Measurements from ENCODE around the gene XKR7.
"Not testable (repeated sequence)": the region's sequence is repeated elsewhere in the genome, so short reads cannot be mapped to it uniquely, and the experiment has no call there.

The XKR7 gene

DNA sequence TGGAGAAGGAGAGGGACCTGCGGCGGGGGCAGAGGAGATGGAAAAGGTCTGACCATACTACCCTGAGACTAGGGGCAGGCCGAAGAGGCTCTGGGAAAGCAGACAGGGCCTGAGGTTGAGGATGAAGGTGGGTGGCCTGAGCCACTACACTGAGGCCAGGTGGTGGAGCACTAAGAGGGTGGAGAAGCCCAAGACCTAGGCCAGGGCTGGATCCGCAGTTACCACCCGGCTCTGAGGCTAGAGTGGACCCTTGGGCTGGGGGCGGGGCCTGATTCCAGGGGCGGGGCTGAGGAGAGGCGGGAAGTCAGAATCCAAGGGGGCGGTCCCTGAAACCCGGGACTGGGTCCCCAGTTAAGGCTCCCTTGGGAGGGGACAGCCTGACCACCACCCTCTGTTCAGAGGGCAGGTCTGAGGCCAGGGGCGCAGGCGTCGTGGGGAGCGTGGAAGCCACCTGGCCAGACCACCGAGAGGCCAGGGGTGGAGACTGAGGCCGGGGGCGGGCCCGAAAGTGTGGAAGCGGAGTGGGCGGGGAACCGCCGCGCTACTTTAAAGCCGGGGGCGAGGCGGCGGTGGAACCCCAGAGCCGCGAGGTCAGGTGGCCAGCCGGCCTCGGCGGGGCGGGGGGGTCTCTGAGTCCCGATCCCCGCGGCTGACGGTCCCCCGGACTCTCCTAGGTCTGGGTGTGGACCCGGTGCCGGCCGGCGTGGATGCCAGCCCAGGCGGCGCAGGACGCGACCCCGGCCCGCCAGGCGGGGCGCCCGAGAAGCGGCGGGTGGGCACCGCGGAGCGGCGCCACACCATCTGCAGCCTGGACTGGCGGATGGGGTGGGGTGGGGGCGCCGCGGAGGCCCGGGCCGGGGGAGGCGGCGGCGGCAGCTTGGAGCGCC, 50.6 kb downstream of the XKR7 start:
- DNase-seq = peak; percentile 48

DNA sequence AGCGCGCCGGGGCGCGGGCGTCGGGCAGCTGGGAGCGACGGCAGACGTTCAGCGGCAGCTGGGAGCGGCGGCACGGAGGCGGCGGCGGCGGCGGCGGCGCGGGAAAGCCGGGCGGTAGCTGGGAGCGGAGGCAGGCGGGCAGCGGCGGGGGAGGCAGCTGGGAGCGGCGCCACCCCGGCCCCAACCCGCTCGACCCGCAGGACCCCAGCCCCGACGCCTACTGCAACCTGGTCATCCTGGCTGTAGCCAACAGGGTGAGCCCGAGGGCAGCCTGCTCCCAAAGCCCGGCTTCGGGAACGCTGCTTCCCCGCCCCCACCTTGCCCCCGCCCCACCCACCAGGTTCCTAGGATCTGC, 51.2 kb downstream of the XKR7 start:
- DNase-seq = no peak

DNA sequence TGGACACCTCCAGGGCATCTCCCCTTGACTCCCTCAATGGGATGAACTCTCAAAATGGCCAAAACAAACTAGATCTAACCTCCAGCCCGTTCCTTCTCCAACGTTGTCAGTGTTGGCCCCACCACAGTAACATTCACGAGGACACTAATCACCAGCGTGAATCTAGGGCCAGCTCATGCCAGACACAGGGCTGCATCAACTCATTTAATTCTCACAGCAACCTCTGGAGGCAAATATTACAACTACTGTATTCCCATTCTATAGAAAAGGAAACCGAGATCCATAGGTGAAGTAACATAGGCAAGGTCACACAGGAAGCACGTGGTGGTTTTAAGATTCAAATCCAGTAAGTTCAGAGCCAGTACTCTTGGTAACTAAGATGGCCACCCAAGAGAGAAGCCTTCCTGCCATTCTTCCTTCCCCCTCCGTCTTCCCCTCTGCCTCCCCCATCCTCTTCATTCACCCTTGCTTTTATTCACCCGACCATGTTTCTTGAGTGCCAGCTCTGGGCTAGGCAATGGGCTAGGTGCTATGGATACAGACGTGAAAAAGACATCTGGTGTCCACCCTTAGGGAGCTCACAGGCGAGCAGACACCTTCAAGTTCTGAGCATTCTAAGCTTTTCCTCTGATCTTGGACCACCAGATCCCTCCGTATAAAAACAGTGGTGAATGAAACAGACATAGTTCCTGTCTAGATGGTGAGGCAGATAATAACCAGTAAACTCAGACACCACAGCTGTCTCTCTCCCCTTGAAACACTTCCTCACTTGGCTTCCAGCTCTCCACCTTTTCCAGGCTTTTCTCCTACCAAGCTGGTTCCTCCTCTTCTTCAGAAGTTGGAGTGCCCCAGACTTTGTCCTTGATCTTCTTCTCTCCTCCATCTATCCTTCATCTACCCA, 51.9 kb downstream of the XKR7 start:
- DNase-seq = no peak

DNA sequence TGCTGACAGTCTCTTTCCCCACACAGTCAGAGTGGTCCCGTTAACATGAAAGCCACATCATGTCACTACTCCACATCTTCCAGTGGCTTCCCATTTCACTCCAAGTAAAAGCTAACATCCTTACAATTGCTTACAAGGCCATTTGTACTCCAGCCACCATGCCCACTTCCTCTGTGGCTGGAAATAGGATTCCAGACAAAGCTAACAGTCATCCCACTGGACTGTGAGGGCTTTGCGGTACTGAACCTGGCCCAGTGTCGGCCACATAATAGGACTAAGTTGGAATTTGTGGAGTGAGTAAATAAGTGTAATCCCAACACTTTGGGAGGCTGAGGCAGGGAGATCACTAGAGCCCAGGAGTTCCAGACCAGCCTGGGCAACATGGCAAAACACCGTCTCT, 53.1 kb downstream of the XKR7 start:
- DNase-seq = no peak

DNA sequence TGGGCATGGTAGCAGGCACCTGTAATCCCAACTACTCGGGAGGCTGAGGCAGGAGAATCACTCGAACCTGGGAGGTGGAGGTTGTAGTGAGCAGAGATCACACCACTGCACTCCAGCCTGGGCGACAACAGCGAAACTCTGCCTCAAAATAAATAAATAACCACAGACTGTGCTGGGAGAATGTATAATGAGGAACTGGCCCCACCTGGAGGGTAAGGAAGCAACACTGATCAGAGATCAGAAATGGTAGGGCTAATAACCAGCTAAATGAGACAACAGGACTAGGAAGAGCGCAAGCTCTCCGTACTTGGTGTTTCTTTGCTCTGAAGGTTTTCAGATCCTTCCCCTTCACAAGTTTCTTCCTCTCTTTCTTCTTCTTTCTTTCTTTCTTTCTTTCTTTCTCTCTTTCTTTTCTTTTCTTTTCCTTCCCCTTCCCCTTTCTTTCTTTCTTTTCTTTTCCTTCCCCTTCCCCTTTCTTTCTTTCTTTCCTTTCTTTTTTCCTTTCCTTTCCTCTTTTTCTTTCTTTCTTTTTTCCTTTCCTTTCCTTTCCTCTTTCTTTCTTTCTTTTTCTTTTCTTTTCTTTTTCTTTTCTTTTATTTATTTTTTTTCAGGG, 56.8 kb downstream of the XKR7 start:
- DNase-seq = no peak

DNA sequence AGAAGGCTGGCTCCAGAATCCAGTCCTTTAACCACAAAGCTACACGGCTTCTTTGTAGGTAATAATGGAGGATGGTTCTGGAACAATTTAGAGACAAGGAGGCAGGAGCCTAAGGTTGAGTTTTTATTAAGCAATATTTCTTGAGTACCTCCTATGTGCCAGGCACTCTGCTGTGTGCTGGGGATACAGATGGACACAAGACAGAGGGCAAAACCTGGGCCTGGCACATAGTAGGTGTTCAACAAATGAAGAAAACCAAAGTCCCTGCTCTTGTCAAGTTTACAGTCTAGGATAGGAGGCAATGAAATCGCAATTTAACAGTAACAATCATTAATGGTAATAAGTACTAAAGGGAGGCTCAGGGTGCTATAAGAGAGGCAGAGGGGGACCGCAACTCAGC, 59.7 kb downstream of the XKR7 start:
- DNase-seq = no peak

DNA sequence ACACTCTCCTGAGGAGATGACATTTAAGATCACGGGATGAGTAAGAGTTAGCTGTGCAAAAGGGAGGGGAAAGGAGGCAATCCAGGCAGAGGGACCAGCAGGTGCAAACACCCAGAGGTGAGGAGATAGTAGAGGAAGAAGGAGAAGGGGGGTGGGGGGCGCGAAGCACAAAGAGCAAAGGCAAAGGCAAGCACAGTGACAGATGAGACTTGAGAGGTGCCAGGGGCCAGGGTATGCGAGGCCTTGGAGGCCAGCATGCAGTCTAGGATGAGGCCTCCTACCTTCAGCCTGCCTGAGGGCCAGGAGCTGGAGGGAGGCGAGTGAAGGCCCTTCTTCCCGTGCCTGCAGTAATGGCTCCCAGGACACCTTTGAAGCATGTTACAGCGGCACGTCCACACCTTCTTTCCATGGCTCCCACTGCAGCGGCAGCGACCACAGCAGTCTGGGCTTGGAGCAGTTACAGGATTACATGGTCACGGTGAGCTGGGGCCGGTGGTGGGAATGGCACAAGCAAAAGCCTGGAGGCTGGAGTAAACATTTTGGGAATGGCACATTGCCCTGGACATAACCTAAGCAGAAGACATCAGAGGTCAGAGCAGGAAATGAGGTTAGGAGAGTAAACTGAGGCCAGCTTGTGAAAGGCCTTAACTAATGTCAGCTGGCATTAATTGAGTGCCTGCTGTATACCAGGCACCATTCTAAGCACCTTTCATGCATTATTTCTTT, 60.9 kb downstream of the XKR7 start:
- DNase-seq = no peak

DNA sequence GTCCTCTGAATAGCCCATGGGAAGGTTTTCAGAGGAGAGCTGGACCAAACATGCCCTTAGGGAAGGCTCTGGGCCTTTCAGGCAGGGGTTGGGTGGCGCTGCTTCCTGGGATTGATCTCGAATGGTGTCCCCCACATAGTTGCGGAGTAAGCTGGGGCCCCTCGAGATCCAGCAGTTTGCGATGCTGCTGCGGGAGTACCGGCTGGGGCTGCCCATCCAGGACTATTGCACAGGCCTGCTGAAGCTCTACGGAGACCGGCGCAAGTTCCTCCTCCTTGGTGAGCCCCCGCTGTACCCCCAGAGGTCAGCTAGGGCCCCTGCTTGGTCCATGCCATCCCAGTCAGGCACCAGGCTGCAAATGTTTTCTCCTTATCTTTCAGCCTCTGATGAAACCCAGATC, 61.6 kb downstream of the XKR7 start:
- no peak for DNase-seq

DNA sequence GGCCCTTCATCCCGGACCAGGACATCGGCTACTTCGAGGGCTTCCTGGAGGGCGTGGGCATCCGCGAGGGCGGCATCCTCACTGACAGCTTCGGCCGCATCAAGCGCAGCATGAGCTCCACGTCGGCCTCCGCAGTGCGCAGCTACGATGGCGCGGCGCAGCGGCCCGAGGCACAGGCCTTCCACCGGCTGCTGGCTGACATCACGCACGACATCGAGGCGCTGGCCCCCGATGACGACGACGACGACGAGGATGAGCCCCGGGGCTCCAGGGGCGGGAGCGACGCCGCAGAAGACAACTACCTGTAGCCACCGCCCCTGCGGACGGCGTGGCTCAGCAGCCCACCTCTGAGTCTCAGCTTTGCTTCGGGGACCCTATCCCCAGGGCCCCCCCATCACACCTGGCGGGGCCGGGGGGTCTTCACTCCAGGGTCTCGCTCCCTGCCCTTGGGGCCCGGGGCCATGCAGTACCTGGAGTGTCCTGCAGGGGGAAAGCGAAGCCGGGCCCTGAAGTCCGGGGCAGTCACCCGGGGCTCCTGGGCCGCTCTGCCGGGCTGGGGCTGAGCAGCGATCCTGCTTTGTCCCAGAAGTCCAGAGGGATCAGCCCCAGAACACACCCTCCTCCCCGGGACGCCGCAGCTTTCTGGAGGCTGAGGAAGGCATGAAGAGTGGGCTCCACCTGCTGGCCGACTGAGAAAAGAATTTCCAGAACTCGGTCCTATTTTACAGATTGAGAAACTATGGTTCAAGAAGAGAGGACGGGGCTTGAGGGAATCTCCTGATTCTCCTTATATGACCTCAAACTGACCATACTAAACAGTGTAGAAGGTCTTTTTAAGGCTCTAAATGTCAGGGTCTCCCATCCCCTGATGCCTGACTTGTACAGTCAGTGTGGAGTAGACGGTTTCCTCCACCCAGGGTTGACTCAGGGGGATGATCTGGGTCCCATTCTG, 63.3 kb downstream of the XKR7 start:
- peak; percentile 58 for DNase-seq

DNA sequence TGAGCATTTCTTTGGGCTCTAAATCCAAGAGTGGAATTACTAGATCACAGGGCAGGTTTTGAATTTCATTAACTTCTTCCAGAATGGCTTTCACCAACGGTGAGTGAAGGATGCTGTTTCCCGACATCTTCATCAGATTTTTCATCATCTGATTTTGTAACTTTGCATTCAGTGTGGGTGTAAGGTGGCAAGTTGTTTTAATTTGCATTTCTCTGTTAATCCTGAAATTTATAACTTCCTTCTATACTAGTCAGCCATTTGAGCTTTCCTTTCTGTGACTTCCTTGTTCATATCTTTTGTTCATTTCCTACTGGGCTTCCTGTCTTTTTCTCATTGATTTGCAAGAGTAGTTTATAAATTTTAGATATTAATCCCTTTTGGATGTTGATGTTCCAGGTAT, 65.4 kb downstream of the XKR7 start:
- DNase-seq = no peak

DNA sequence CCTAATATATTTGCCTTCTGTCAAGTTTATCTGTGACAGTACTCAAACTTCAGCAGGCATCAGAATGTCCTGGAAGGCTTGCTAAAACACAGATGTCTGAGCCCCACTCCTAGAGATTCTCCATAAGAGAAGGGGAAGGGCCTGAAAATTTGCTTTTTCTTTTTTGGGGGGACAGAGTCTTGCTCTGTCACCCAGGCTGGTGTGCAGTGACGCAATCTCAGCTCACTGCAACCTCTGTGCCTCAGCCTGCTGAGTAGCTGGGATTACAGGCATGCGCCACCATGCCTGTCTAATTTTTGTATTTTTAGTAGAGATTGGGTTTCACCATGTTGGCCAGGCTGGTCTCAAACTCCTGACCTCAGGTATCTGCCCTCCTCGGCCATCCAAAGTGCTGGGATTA, 65.8 kb downstream of the XKR7 start:
- DNase-seq = not testable (repeated sequence)

DNA sequence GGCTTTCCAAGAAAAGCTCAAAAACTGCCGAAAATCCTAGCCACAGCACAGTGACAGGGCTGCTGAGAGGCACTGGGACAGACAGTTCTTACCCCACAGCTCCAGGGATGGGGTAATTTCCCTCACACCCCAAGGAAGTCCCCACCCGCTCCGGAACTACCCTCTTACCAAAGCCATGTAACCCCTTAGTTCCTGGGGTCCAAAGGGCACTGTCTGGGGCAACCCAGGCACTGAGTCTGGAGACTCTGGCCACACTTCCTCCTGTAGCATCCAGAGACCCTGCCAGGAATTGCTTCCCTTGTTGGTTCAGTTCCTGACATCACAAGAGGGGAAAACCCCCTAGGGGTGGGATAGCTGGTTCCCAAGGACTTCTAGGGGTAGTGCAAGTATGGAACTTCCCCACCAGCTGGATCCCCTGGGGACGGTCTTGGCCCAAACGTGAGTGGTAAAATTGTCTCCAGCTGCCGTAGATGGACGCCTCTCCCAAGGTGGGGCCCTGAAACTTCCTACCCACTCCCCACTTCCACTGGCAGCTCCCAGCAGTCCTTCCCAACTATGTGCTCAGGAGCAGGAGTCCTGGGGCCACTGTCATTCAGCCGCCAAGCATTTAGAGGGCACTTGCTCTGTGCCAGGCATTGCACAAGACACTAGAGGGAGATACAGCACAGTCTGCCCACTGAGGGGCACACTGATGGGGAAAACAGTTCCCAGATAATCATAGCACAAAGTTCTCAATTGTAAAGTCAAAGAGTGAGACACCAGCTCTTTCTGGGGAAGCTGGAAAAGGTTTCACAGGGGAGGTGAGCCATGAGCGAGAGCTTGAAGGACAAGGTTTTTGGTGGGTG, 66.9 kb downstream of the XKR7 start:
- DNase-seq = no peak

DNA sequence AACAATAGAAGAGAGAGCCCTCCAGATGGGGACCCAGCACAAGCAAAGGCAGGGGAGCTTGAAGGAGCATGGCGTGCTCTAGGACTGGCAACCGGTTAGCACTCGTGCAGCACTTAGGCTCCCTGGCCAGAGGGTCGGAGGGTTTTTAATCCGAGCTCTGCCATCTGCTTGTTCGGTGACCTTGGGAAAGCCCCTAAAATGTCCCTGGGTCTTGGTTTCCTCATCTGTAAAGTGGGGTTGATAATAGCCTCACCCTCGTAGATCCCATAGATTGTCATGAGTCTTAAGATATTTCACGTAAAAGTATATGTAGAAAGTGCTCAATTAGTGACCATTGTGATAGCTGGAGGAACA, 67.5 kb downstream of the XKR7 start:
- no peak for DNase-seq

DNA sequence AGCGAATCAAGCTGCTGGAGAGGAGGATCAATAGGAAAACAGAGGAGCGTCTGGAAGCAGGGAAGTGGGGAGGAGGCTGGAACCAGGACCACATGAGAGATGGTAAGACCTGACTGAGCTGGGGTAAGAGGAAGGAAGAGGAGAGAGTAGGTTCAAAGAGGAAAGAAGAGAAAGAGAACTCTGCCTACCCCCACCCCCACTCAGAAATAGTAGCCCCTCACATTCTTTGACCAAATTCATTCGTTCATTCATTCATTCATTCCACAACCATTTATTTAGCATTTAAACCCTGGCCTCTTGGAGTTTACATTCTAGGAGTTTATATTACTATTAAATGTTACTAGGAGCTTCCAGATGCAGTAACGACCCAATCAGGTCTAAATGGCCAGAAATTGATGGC, 68.3 kb downstream of the XKR7 start:
- DNase-seq = no peak

DNA sequence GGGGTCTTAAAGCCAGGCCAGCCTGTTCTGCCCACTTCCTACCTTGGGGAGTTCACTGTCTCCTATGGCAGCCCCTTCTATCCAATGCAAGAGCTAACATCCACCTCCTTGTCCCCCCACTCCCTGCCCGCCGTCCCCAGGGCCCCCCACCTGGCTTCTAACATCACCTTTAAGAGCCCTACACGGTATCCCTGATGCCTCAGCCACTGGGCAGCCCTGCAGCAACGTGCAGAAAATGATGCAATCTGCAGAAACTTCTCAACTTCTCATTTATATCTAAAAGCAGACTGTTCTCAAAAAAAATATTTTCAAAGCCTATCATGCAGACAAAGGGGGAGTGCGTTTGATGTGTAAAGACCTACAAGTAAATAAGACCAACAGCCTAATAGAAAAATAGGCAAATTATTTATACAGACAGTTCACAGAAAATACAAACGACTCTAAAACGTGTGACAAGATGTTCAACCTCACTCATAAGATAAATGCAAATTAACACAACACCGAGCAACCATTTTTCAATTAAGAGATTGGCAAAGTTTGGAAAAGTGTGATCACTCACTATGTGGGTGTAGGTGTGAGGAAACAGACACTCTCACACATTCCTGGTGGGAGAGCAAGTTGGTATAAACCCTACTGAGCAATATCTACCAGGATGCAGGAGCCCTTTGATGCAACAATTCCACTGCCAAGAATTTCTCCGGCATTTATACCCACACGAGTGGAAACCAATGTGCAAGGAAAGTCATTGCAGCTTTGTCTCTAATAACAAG, 69.0 kb downstream of the XKR7 start:
- DNase-seq = no peak

DNA sequence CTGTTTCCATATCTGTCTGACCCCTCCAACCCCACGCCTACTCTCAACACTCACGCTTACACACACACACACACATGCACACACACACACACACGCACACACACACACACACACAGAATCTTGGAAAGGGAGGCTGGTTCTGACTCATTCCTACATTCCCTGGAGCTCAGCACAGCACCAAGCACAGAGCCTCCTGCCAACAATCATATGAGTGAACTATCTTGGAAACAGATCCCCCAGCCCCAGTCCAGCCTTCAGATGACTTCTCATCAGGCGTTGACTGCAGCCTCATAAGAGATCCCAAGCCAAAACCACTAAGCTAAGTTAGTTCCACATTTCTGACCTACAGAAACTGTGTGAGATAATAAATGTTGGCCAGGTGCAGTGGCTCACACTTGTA, 70.0 kb downstream of the XKR7 start:
- no peak for DNase-seq

DNA sequence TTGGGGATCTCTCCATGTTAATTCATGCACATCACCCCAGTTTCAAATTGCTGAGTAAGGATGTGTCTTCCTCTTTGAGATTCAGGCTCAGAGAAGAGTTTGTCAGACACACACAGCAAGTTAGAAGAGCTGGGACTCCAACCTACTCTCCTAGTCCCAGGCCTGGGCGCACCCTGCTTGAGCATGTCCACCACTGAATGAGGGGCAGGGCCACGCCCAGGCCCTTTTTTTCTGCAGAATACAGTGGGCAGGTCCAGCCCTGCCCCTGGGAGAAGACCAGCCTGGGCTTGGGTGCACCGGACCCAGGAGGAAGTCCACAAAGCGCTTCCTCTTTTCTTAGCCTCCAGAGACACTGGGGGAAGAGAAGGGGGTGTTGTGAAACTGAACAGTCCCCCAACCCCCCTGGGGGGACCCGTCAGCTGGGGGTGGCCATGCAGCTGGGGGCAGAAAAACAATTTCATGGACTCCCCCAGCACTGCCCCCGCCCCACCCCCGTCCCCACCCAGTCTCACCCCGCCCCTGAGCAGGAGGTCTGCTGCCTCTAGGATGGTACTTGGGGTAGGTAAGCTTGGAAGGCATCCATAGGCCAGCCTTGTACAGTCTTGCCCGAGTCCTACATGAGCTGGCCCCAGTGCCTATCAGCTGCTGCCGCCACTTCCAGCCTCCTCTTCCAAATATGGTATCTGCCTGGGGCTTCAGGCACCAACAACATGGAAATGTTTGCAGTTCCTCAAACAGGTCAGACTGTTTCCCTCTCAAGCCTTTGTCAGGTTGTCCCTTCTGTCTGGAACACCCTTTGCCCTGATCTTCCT, 72.4 kb downstream of the XKR7 start:
- no peak for DNase-seq

DNA sequence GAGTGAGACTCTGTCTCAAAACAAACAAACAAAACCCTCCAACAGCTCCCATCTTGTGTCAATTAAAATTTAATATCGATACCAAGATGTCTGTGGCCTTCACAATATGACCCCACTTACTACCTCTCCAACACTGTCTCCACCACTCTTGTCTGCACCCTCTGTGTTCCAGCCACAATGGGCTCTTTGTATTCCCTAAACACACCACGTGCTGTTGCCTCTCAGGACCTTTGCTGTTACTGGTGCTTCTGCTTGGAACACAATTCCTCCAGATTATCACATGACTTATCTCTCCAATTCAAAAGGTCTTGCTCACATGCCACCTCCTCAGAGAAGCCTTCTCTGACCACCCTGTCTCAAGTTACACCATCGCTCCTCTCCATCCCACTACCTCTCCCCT, 78.0 kb downstream of the XKR7 start:
- DNase-seq = no peak

DNA sequence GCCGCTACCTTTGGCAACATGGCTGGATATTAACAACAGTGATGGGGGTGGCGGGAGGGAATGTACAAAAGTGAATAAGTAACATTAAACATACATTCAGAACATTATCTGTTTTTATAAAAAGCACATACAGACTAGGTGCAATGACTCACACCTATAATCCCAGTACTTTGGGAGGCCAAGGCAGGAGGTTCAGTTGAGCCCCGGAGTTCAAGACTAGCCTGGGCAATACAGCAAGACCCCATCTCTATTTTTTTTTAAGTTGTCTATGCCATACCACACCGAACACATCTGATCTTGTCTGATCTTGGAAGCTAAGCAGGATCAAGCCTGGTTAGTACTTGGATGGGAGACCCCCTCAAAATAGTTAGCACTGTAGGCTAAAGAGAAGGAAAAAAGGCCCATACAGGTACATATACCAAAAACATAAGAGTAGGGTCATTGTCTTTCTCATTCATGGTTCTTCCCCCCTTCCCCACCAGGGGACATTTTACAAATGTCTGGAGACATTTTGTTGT, 82.4 kb downstream of the XKR7 start:
- DNase-seq = no peak

Measured in stimulated activated CD4-positive, alpha-beta T cell treated with anti-CD3 and anti-CD28 coated beads, Interleukin-12 subunit alpha, Interleukin-12 subunit beta, amount 100 ng/mL, for 4 hours (primary cell).